ENCODE data around the gene NBEAL1. TPM values are rescaled to one million over a fixed set of nuclear protein-coding genes. Genes with fewer than 3 reads are reported as not detected.

Gene NBEAL1
- total RNA-seq, 4 donors from 2014 or later, result 43.7 to 140 (median 90.2) TPM

- Histone ChIP-seq H3K27ac (no peak overlapping the region), H3K4me3 (no peak overlapping the region), H3K9me3 (no peaks in the 10 kb centered on the region), H3K27me3 (no peaks in the 10 kb centered on the region), H3K36me3 (peaks cover 0 to 50% (median 0%) of the 10 kb centered on the region in 3 donors), H3K4me1 (no peaks in the 10 kb centered on the region)
- no peak for TF ChIP-seq CTCF (IDR thresholded peaks at IDR 0.05)
- TF ChIP-seq POLR2A (IDR thresholded peaks at IDR 0.05), result no peak
- DNase-seq, result no peak
Measured at GRCh38 chr2:203261326-203262159, 246.9 kb downstream of the NBEAL1 start.

Small RNAs within 50 kb of the gene (small RNA-seq; reads per million reads assigned to genes)
- 0 reads per million in 2 donors for gene AC010900.2
- 0 reads per million in 2 donors for gene RF00408
- 0 reads per million in 2 donors for gene RN7SL670P

Other genes starting within 250 kb of the NBEAL1 start
- 1 to 10 TPM; 2.5 to 6.3 (median 4.9) TPM for gene ICA1L, start 143.1 kb upstream of the NBEAL1 start, total RNA-seq
- gene WDR12, start 103.2 kb upstream of the NBEAL1 start, total RNA-seq, result 10 to 100 TPM in 2 of 4 donors, 1 to 10 TPM in 2; 2.5 to 28.6 (median 15.0) TPM
- 10 to 100 TPM in 2 of 4 donors, 1 to 10 TPM in 2; 8.2 to 32.2 (median 13.2) TPM for gene CARF, start 102.6 kb upstream of the NBEAL1 start, total RNA-seq
- 10 to 100 TPM; 21.4 to 32.2 (median 25.3) TPM for gene CYP20A1, start 224.1 kb downstream of the NBEAL1 start, total RNA-seq

Measured in Peyer's patch (tissue), 4 donors.